ENCODE data around the gene AGFG2. TPM values are rescaled to one million over a fixed set of nuclear protein-coding genes. Genes with fewer than 3 reads are reported as not detected.
A peak's percentile ranks its signal among the peaks of the same experiment; 100 is the strongest.

Gene AGFG2
- total and polyA plus RNA-seq, 2 donors (not counting 1 experiment from before 2014, with no cell fraction given) = 2.4 to 3.1 TPM

- H3K4me2 ChIP-seq (ENCODE audit: extremely low read depth, insufficient read depth, low read length) = peak overlapping the region; percentile 68
- H2AFZ ChIP-seq (ENCODE audit: low read length) = no peak overlapping the region
- no peak for DNase-seq (ENCODE audit: low read depth in 2 of 2)
- no peaks in the 10 kb centered on the region for H3K27me3 ChIP-seq (ENCODE audit: control insufficient read depth, insufficient read depth, low read length)
- no peak overlapping the region for H3K27ac ChIP-seq (ENCODE audit: insufficient read depth, low read length)
- no peaks in the 10 kb centered on the region for H3K9me3 ChIP-seq (ENCODE audit: control insufficient read depth, insufficient read depth, low read depth, low read length)
- peaks cover 20% of the 10 kb centered on the region for H3K79me2 ChIP-seq (ENCODE audit: control insufficient read depth, insufficient read depth, low read length)
- peak overlapping the region in 3 of 4 experiments; percentile 53 to 98 (median 64) for H3K4me3 ChIP-seq (replicated peaks in 1 of 4; ENCODE audit: control extremely low read depth in 1 of 4, insufficient read depth in 1 of 4, low read depth in 3 of 4, low read length in 4 of 4)
- H3K36me3 ChIP-seq (ENCODE audit: control insufficient read depth, insufficient read depth, low read length) = peaks cover 19% of the 10 kb centered on the region
- H3K9ac ChIP-seq (ENCODE audit: insufficient read depth, low read length) = no peak overlapping the region
- TF ChIP-seq CTCF (conservative IDR thresholded peaks at IDR 0.05 in 1 of 2, IDR thresholded peaks at IDR 0.05 in 1 of 2; ENCODE audit: low read depth in 1 of 2, low read length in 2 of 2) (no peak), EZH2 (IDR thresholded peaks at IDR 0.05; ENCODE audit: low read length, missing control alignments) (no peak)
- peaks cover 4% of the 10 kb centered on the region for H3K4me1 ChIP-seq (ENCODE audit: control insufficient read depth, extremely low read depth, insufficient read depth, low read length)
- H4K20me1 ChIP-seq (ENCODE audit: control insufficient read depth, extremely low read depth, insufficient read depth, low read length) = no peaks in the 10 kb centered on the region
Observed at GRCh38 chr7:100604976-100605911, 66.2 kb downstream of the AGFG2 start.

- TF ChIP-seq CTCF (conservative IDR thresholded peaks at IDR 0.05 in 1 of 2, IDR thresholded peaks at IDR 0.05 in 1 of 2; ENCODE audit: low read depth in 1 of 2, low read length in 2 of 2) (no peak), EZH2 (IDR thresholded peaks at IDR 0.05; ENCODE audit: low read length, missing control alignments) (no peak)
- H3K4me1 ChIP-seq (ENCODE audit: control insufficient read depth, extremely low read depth, insufficient read depth, low read length) = peaks cover 4% of the 10 kb centered on the region
- no peak overlapping the region for H3K9ac ChIP-seq (ENCODE audit: insufficient read depth, low read length)
- no peak overlapping the region for H3K4me2 ChIP-seq (ENCODE audit: extremely low read depth, insufficient read depth, low read length)
- H3K27me3 ChIP-seq (ENCODE audit: control insufficient read depth, insufficient read depth, low read length) = no peaks in the 10 kb centered on the region
- H4K20me1 ChIP-seq (ENCODE audit: control insufficient read depth, extremely low read depth, insufficient read depth, low read length) = no peaks in the 10 kb centered on the region
- H3K4me3 ChIP-seq (replicated peaks in 1 of 4; ENCODE audit: control extremely low read depth in 1 of 4, insufficient read depth in 1 of 4, low read depth in 3 of 4, low read length in 4 of 4) = no peak overlapping the region
- H3K79me2 ChIP-seq (ENCODE audit: control insufficient read depth, insufficient read depth, low read length) = peaks cover 20% of the 10 kb centered on the region
- no peak overlapping the region for H2AFZ ChIP-seq (ENCODE audit: low read length)
- no peak for DNase-seq (ENCODE audit: low read depth in 2 of 2)
- H3K27ac ChIP-seq (ENCODE audit: insufficient read depth, low read length) = no peak overlapping the region
- H3K9me3 ChIP-seq (ENCODE audit: control insufficient read depth, insufficient read depth, low read depth, low read length) = no peaks in the 10 kb centered on the region
- peaks cover 19% of the 10 kb centered on the region for H3K36me3 ChIP-seq (ENCODE audit: control insufficient read depth, insufficient read depth, low read length)
Observed at GRCh38 chr7:100606313-100606712, 67.3 kb downstream of the AGFG2 start.

DNA sequence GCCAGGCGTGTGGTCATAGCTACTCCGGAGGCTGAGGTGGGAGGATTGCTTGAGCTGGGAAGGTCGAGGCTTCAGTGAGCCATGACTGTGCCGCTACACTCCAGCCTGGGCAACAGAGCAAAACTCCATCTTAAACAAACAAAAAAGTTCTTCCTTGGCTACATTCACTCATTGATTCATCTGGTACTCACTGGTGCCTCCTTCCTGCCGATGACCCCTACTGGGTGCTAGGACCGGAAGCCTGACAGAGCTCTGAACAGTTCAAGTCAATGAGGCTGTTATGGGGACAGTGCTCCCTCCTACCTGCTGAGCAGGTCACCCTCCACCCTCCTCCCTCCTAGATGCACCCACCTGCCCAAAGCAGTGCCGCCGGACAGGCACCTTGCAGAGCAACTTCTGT, 68.1 kb downstream of the AGFG2 start:
- Histone ChIP-seq H3K9me3 (ENCODE audit: control insufficient read depth, insufficient read depth, low read depth, low read length) (no peaks in the 10 kb centered on the region), H4K20me1 (ENCODE audit: control insufficient read depth, extremely low read depth, insufficient read depth, low read length) (no peaks in the 10 kb centered on the region), H3K27ac (ENCODE audit: insufficient read depth, low read length) (no peak overlapping the region), H3K9ac (ENCODE audit: insufficient read depth, low read length) (no peak overlapping the region), H3K36me3 (ENCODE audit: control insufficient read depth, insufficient read depth, low read length) (peaks cover 19% of the 10 kb centered on the region), H3K79me2 (ENCODE audit: control insufficient read depth, insufficient read depth, low read length) (peaks cover 20% of the 10 kb centered on the region), H3K27me3 (ENCODE audit: control insufficient read depth, insufficient read depth, low read length) (no peaks in the 10 kb centered on the region), H3K4me3 (replicated peaks in 1 of 4; ENCODE audit: control extremely low read depth in 1 of 4, insufficient read depth in 1 of 4, low read depth in 3 of 4, low read length in 4 of 4) (no peak overlapping the region), H3K4me2 (ENCODE audit: extremely low read depth, insufficient read depth, low read length) (no peak overlapping the region), H2AFZ (ENCODE audit: low read length) (no peak overlapping the region), H3K4me1 (ENCODE audit: control insufficient read depth, extremely low read depth, insufficient read depth, low read length) (peaks cover 2% of the 10 kb centered on the region)
- TF ChIP-seq CTCF (conservative IDR thresholded peaks at IDR 0.05 in 1 of 2, IDR thresholded peaks at IDR 0.05 in 1 of 2; ENCODE audit: low read depth in 1 of 2, low read length in 2 of 2) (no peak), EZH2 (IDR thresholded peaks at IDR 0.05; ENCODE audit: low read length, missing control alignments) (no peak)
- no peak for DNase-seq (ENCODE audit: low read depth in 2 of 2)
